ENCODE measurements around the gene CYSTM1. TPM values are rescaled to one million over a fixed set of nuclear protein-coding genes. Genes with fewer than 3 reads are reported as not detected.

CYSTM1 gene
- polyA plus RNA-seq, 1 experiment, result 33.1 TPM

GRCh38 chr5:140130949-140131733 is 43.8 kb upstream of the CYSTM1 start:
- TF ChIP-seq CTCF (IDR thresholded peaks at IDR 0.05; ENCODE audit: insufficient read depth, low read depth, low read length), result no peak
- no peaks in the 10 kb centered on the region for H3K36me3 ChIP-seq (ENCODE audit: control insufficient read depth, insufficient read depth, low read length)
- POLR2A ChIA-PET, result interaction anchor here (1.5 kb wide), 1 partner anchor 19 kb away, joined by 4 read pairs; no protein-coding TSS in a partner anchor
- no peak overlapping the region for H3K4me3 ChIP-seq (ENCODE audit: low read depth, low read length)
- no peaks in the 10 kb centered on the region for H3K27me3 ChIP-seq (ENCODE audit: control insufficient read depth, insufficient read depth, low read length)
- CTCF ChIA-PET, result interaction anchor here (0.8 to 6.7 kb wide), 3 partner anchors 10 to 14 kb away, joined by 5 to 53 read pairs (median 14); no protein-coding TSS in a partner anchor
- no peak for DNase-seq (ENCODE audit: low read depth)

GRCh38 chr5:140131967-140132409 is 43.0 kb upstream of the CYSTM1 start:
- H3K27me3 ChIP-seq (ENCODE audit: control insufficient read depth, insufficient read depth, low read length), result no peaks in the 10 kb centered on the region
- no peaks in the 10 kb centered on the region for H3K36me3 ChIP-seq (ENCODE audit: control insufficient read depth, insufficient read depth, low read length)
- TF ChIP-seq CTCF (IDR thresholded peaks at IDR 0.05; ENCODE audit: insufficient read depth, low read depth, low read length), result no peak
- ChIA-PET CTCF (interaction anchor here (0.8 to 6.7 kb wide), 5 partner anchors 10 to 17 kb away, joined by 3 to 53 read pairs (median 8); no protein-coding TSS in a partner anchor), POLR2A (interaction anchor here (0.6 to 1.5 kb wide), 2 partner anchors 19 to 418 kb away, joined by 3 to 4 read pairs; no protein-coding TSS in a partner anchor)
- H3K4me3 ChIP-seq (ENCODE audit: low read depth, low read length), result no peak overlapping the region
- peak; percentile 81 for DNase-seq (ENCODE audit: low read depth)

- H3K4me3 ChIP-seq (ENCODE audit: low read depth, low read length), result no peak overlapping the region
- DNase-seq (ENCODE audit: low read depth), result no peak
- ChIA-PET POLR2A (no interaction called here), CTCF (interaction anchor here (0.6 to 6.7 kb wide), 10 partner anchors 8 to 69 kb away, joined by 3 to 53 read pairs (median 3); no protein-coding TSS in a partner anchor)
- TF ChIP-seq CTCF (IDR thresholded peaks at IDR 0.05; ENCODE audit: insufficient read depth, low read depth, low read length), result no peak
- H3K36me3 ChIP-seq (ENCODE audit: control insufficient read depth, insufficient read depth, low read length), result no peaks in the 10 kb centered on the region
- H3K27me3 ChIP-seq (ENCODE audit: control insufficient read depth, insufficient read depth, low read length), result no peaks in the 10 kb centered on the region
These were observed 41.3 kb upstream of the CYSTM1 start for GRCh38 chr5:140133514-140134167.

GRCh38 chr5:140134277-140134935 is 40.6 kb upstream of the CYSTM1 start:
- no peak for TF ChIP-seq CTCF (IDR thresholded peaks at IDR 0.05; ENCODE audit: insufficient read depth, low read depth, low read length)
- Histone ChIP-seq H3K4me3 (ENCODE audit: low read depth, low read length) (no peak overlapping the region), H3K27me3 (ENCODE audit: control insufficient read depth, insufficient read depth, low read length) (no peaks in the 10 kb centered on the region), H3K36me3 (ENCODE audit: control insufficient read depth, insufficient read depth, low read length) (no peaks in the 10 kb centered on the region)
- ChIA-PET POLR2A (no interaction called here), CTCF (interaction anchor here (1.1 to 6.7 kb wide), 4 partner anchors 11 to 22 kb away, joined by 3 to 53 read pairs (median 9); no protein-coding TSS in a partner anchor)
- DNase-seq (ENCODE audit: low read depth), result no peak
